GM12875 (cell line): ENCODE results near the gene CACNA1H.

Source experiments
- H3K4me3 ChIP-seq: one replicate; pipeline ENCODE4 v1.5.1; 2011; ENCODE audit warnings: low read depth, low read length, control low read depth
- TF ChIP-seq, protein P1 (sequence below): IDR thresholded peaks from 2 replicates; pipeline ENCODE4 v1.5.1; 2011; ENCODE audit warnings: low read depth, mild to moderate bottlenecking, control low read depth, inconsistent platforms, low read length, moderate library complexity, borderline replicate concordance; ENCODE audit not compliant: insufficient read depth

The CACNA1H gene

GRCh38 chr16:1127971-1128715 lies 24.8 kb upstream of the CACNA1H start:
- TF ChIP-seq, protein P1, sequence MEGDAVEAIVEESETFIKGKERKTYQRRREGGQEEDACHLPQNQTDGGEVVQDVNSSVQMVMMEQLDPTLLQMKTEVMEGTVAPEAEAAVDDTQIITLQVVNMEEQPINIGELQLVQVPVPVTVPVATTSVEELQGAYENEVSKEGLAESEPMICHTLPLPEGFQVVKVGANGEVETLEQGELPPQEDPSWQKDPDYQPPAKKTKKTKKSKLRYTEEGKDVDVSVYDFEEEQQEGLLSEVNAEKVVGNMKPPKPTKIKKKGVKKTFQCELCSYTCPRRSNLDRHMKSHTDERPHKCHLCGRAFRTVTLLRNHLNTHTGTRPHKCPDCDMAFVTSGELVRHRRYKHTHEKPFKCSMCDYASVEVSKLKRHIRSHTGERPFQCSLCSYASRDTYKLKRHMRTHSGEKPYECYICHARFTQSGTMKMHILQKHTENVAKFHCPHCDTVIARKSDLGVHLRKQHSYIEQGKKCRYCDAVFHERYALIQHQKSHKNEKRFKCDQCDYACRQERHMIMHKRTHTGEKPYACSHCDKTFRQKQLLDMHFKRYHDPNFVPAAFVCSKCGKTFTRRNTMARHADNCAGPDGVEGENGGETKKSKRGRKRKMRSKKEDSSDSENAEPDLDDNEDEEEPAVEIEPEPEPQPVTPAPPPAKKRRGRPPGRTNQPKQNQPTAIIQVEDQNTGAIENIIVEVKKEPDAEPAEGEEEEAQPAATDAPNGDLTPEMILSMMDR, result no peak
- H3K4me3 ChIP-seq, result no peak overlapping the region

DNA sequence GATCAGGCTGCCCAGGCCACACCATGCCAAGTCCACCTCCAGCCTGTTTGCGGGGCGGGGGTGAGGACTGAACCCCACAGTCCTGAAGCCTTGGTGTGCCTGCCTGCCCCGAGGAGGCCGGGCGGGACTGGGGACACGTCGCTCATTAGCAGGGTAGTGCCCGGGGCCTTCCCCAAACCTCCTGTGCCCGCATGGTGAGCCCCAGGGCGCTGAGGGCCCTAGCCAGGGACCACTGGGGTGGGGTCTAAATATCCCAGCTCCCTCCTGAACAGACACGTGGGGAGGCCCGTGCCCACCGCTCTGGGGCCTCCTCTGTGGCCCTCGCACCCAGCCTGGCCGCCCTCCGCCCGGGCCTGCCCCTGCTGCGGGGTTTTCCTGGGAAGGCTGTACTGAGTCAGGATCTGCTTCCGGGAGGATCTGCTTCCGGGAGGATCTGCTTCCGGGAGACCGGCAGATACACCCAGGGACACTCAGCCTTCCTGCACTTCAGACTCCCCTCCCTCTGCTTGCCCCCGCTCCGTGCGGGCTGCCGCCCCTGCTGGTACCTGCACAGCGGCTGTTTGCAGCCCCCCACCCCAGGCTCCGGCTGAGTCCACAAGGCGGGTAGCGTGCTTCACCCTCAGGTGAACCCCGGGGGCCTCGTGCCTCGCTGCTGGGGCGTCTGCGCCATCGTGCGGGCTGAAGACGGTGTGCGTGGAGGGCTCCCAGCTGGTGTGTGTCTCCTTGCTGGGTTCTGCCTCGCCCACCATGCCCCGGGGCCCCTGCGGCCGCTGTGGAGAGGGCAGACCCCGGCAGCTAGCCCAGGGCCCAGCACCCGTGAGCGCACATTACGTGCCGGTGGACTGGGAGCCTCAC lies 23.6 kb upstream of the CACNA1H start:
- TF ChIP-seq, protein P1, result no peak
- no peak overlapping the region for H3K4me3 ChIP-seq

DNA sequence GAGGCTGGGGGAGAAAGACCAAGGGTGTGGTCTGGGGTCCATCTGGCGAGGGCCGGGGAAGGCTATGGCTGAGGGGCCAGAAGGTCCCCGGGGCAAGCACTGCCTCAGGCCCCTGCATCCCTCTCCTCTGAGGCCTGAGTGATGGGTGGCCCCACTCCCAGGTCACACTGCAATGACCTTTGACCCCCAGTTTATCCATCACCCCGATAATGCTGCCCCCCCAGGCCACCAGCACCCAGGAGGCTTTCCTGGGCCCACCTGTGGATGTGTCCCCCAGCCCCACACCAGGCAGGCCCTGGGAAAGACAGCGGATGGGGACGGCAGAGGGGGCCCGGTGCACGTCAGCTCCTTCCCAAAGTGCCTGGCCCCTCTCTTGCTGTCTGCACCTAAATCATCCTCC lies 22.5 kb upstream of the CACNA1H start:
- H3K4me3 ChIP-seq, result no peak overlapping the region
- TF ChIP-seq, protein P1, result no peak

- TF ChIP-seq, protein P1, result no peak
- H3K4me3 ChIP-seq, result no peak overlapping the region
Observed at GRCh38 chr16:1131378-1131994, 21.4 kb upstream of the CACNA1H start.

GRCh38 chr16:1132431-1132830 lies 20.5 kb upstream of the CACNA1H start:
- H3K4me3 ChIP-seq, result no peak overlapping the region
- TF ChIP-seq, protein P1, result no peak

DNA sequence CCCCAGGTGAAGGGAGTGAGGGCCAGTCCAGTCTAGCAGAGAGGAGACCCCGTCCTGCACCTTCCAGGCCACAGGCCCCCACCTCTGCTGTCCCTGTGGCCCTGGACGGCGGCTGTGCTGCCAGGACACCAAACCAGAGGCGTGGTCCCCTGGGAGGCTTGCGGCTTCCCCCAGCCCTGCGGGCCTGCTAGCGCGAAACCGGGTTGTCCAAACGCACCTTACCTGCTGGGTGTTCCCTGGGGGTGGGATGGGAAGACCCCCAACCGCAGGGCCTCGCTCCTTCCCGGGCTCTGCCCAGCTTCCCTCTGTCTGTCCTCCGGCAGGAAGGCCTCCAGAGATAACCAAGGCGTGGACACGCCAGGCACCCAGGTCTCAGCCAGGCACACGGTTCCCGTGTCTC lies 19.6 kb upstream of the CACNA1H start:
- TF ChIP-seq, protein P1, result no peak

More for the DNA sequence above, 19.6 kb upstream of the CACNA1H start:
- H3K4me3 ChIP-seq, result no peak overlapping the region
